Activated naive CD4-positive, alpha-beta T cell treated with anti-CD3 and anti-CD28 coated beads, Interleukin-2, amount 10 ng/mL, durations not matched to agents 7 days and 5 days (primary cell): ENCODE measurements around the gene RAD18.

Source experiments
- CTCF ChIA-PET: fragments of 350-600 bp; sonication (Branson Sonifier 250); formaldehyde crosslinking; loops from one replicate; lab custom pipeline; 2021; ENCODE audit warnings: antibody characterized with exemption; lab: Charles Lee
- DNase-seq: peaks from one replicate; pipeline ENCODE4 v3.0.0-alpha.2; 2020
- H3K27ac Mint-ChIP-seq: one replicate; pipeline ENCODE4 v1.8.0; 2021; ENCODE audit warnings: mild to moderate bottlenecking, moderate library complexity, mixed read lengths
- H3K27me3 Mint-ChIP-seq: one replicate; pipeline ENCODE4 v1.8.0; 2021; ENCODE audit warnings: mild to moderate bottlenecking, mixed read lengths
- H3K36me3 Mint-ChIP-seq: one replicate; pipeline ENCODE4 v1.8.0; 2021; ENCODE audit warnings: mixed read lengths
- H3K4me1 Mint-ChIP-seq: one replicate; pipeline ENCODE4 v1.8.0; 2021; ENCODE audit warnings: mixed read lengths
- H3K4me3 Mint-ChIP-seq: one replicate; pipeline ENCODE4 v1.8.0; 2021; ENCODE audit warnings: mild to moderate bottlenecking, moderate library complexity, mixed read lengths
- H3K9me3 Mint-ChIP-seq: one replicate; pipeline ENCODE4 v1.8.0; 2021; ENCODE audit warnings: mixed read lengths

Gene RAD18

DNA sequence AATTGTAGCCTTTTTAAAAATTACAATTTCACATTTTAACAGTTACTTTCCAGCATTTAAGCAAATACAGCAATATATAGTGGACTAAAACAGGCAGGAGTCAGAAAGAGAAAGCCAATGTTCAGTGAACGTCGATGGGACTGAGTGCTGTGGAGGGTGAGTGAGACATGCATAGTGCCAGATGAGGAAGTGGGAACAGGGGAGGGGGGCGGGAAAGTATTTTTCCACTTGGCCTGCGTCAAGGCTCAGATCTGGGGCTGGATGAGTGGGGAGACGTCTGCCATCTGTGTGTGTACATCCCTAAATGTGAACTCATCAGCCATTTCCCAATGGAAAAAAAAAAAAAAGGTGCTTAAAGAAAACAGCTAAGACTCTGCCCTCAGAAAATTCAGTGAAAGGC, 19.2 kb upstream of the RAD18 start:
- Mint-ChIP-seq H3K27ac (no peak overlapping the region), H3K27me3 (peaks cover 19% of the 10 kb centered on the region), H3K9me3 (no peaks in the 10 kb centered on the region), H3K4me1 (no peaks in the 10 kb centered on the region), H3K4me3 (no peak overlapping the region), H3K36me3 (no peaks in the 10 kb centered on the region)
- DNase-seq: no peak
- CTCF ChIA-PET: interaction anchor here (1.4 to 14.8 kb wide), 2 partner anchors 320 kb away, joined by 3 to 136 read pairs; no protein-coding TSS in a partner anchor

DNA sequence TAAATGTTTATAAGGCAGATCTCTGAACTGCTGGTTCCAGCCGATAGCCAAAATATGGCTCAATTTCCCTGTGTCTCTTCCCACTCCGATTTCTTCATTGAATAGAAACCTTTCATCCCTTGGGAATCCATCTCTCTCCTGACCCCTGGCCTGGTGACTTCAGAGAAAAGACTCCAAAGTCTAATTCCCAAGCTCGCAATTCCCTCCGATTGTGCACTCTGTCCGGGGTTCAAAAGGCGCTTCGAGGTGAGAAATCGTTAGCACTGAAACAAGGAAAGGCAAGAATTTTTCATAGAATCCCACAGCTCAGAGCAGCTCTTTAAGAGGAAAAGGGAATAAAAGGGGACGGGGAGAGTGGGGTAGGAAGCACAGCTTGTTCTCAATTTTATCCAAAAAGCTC, 18.4 kb upstream of the RAD18 start:
- Mint-ChIP-seq H3K9me3 (no peaks in the 10 kb centered on the region), H3K27ac (no peak overlapping the region), H3K36me3 (no peaks in the 10 kb centered on the region), H3K4me1 (no peaks in the 10 kb centered on the region), H3K4me3 (no peak overlapping the region), H3K27me3 (peaks cover 25% of the 10 kb centered on the region)
- no peak for DNase-seq
- CTCF ChIA-PET: interaction anchor here (14.8 kb wide), 1 partner anchor 321 kb away, joined by 136 read pairs; no protein-coding TSS in a partner anchor

DNA sequence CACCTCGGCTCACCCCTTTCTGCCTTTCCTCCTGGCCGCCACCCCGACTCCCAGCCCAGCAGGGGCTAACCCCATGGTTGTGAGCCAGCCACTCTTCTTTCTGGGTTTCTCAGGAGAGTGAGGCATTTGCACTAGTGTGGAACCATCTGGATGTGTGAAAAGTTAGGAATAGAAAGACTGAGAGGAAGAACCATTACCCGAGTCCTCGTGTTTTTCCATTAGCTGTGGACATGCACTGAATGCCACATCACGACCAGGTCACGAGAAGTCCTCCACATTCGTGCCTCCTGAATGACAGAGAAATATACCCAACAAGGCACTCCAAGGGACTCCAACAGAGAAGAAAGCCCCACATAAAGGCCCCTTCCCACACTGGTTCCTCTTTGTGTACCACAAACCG, 18.0 kb upstream of the RAD18 start:
- Mint-ChIP-seq H3K27me3 (peaks cover 25% of the 10 kb centered on the region), H3K4me3 (no peak overlapping the region), H3K4me1 (no peaks in the 10 kb centered on the region), H3K9me3 (no peaks in the 10 kb centered on the region), H3K27ac (no peak overlapping the region), H3K36me3 (no peaks in the 10 kb centered on the region)
- no peak for DNase-seq
- CTCF ChIA-PET: interaction anchor here (14.8 kb wide), 1 partner anchor 321 kb away, joined by 136 read pairs; no protein-coding TSS in a partner anchor

DNA sequence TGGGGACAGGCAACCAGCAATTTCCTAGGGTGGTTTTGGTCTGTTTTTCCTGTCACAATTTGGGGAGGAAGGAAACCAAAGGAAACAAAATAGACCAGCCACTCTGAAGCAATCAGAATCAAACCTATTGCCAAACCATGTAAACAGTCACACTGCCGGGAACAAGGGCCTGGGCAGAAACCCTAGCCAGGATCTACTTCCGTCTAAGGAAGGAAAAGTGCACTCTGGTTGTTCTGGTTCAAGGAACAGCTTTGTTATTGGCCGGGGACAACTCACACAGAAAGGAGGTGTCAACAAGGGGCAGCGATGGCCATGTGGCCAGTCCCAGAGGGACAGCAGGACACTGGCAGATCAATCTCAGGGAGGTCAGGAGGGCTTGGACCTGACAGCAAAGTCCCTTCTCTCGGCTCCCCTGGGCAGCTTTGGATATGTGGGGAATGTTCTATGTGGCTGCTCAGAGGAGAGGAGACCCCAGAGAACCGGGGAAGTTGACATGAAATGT, 17.5 kb upstream of the RAD18 start:
- CTCF ChIA-PET: interaction anchor here (14.8 kb wide), 1 partner anchor 321 kb away, joined by 136 read pairs; no protein-coding TSS in a partner anchor
- Mint-ChIP-seq H3K36me3 (no peaks in the 10 kb centered on the region), H3K9me3 (no peaks in the 10 kb centered on the region), H3K27ac (no peak overlapping the region), H3K4me1 (no peaks in the 10 kb centered on the region), H3K27me3 (peaks cover 25% of the 10 kb centered on the region), H3K4me3 (no peak overlapping the region)
- no peak for DNase-seq

DNA sequence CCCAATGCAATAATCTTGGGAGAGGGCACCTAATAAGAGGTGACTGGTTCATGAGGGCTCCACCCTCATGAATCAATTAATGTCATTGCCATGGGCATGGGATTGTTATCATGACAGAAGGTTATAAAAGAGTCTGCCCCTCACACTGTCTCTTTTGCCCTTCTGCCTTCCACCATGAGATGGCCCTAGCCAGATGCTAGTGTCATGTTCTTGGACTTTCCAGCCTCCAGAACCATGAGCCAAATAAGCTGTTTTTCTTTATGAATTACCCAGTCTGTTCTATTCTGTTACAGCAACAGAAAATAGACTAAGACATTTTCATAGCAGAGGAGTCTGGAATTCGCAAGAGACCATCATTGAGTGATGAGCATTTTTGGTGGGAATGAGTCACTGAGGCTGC, 16.0 kb upstream of the RAD18 start:
- H3K36me3 Mint-ChIP-seq: no peaks in the 10 kb centered on the region
- H3K9me3 Mint-ChIP-seq: no peaks in the 10 kb centered on the region
- H3K27ac Mint-ChIP-seq: no peak overlapping the region
- no peak for DNase-seq
- peaks cover 25% of the 10 kb centered on the region for H3K27me3 Mint-ChIP-seq
- CTCF ChIA-PET: interaction anchor here (1.4 to 14.8 kb wide), 3 partner anchors 9 to 323 kb away, joined by 3 to 136 read pairs (median 12); no protein-coding TSS in a partner anchor
- no peak overlapping the region for H3K4me3 Mint-ChIP-seq
- no peaks in the 10 kb centered on the region for H3K4me1 Mint-ChIP-seq

DNA sequence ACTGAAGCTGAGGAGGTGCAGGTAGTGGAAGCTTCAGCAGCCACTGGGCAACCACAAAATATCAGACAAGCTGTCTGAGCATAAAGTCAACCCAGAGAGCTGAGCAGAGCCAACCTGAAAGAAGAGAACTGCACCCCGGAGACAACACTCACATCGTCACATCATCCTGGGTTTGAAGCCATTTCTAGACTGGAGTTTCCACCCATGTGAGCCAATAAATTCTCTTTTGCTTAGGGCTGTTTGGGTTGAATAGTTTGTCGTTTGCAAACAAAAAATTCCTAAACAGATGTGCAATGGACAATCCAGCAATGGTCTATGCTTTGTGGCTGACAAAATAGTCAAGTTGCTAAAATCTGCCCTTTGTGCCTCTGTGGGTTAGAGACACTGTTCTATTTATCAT, 15.3 kb upstream of the RAD18 start:
- peaks cover 25% of the 10 kb centered on the region for H3K27me3 Mint-ChIP-seq
- no peak overlapping the region for H3K4me3 Mint-ChIP-seq
- CTCF ChIA-PET: interaction anchor here (1.4 to 14.8 kb wide), 3 partner anchors 9 to 324 kb away, joined by 3 to 136 read pairs (median 12); no protein-coding TSS in a partner anchor
- H3K36me3 Mint-ChIP-seq: no peaks in the 10 kb centered on the region
- no peaks in the 10 kb centered on the region for H3K9me3 Mint-ChIP-seq
- H3K27ac Mint-ChIP-seq: no peak overlapping the region
- DNase-seq: no peak
- H3K4me1 Mint-ChIP-seq: no peaks in the 10 kb centered on the region

DNA sequence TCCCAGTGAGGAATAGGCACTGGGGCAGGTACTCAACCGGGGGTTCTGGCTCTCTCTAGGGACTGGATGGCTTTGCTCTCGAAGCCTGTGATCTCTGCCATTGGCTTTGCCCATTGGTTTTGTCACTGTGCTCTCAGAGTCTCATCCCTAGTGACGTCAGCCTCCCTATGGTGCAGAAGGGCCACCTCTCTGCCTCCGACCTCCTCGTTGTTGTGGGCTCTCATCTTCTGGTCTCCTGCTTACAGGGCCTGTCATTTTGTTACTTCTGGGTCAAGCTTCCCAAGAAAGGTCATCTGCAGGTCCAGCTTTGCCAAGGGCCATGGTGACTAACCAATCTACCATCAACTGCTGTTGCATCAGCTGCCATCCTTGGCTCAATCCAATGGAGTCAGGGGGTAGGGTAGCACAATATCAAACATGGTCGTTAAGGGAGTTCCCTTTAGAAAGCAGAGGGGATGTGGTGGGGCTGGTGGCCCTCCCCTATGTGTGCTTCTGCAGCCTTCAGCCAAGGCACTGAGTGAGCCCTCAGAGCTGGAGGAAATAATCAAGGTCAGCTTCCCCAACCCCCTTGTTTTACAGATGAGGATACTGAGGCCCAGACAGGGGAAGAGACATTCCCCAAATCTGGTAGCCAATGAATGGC, 13.4 kb upstream of the RAD18 start:
- no peak overlapping the region for H3K27ac Mint-ChIP-seq
- CTCF ChIA-PET: interaction anchor here (1.9 to 14.8 kb wide), 2 partner anchors 10 to 326 kb away, joined by 9 to 136 read pairs; no protein-coding TSS in a partner anchor
- H3K4me3 Mint-ChIP-seq: no peak overlapping the region
- peaks cover 35% of the 10 kb centered on the region for H3K27me3 Mint-ChIP-seq
- H3K36me3 Mint-ChIP-seq: no peaks in the 10 kb centered on the region
- H3K4me1 Mint-ChIP-seq: no peaks in the 10 kb centered on the region
- no peak for DNase-seq
- H3K9me3 Mint-ChIP-seq: no peaks in the 10 kb centered on the region

DNA sequence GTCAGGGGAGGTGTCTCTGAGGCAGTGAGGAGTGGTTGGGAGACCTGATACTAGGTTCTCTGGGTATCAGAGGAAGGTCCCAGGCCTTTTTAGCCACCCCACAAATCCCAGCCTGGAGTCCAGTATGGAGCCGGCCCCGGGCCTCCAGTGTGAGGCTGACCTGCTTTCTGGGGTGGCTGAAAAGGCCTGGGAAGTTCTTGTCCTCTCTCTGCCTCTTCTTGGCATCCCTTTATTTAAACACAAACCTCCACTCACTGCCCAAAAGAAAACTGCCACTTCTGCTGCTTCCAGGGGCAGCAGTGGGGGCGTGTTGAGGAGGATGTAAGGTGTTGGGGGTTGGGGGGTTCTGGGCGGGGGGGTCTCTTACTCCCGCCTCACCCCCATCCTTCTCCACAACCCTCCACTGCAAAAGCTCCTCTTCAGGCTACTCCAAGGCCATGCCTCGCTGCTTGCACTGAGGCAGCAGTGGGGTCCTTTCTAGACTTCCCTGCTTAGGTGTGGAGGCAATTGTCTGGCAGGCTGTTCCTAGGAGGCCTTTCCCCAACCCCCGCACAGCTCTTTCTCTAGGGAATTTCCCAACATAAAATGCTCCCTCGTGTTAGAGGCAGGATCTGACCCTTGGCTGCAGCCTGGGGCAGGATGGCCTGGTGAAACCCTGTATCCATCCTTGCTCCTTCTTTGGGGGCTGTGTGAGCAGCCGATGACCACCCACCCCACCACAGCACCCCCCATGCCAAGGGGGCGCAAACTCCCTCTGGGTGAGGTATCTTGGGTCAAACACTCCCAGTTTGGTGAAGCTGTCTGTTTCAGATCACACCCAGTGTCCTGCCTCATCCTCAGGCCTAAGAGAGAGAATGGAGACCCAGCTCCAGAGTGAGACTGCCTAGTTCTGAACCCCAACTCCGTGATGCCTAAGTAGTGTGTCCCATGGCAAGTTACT, 12.1 kb upstream of the RAD18 start:
- no peak overlapping the region for H3K27ac Mint-ChIP-seq
- no peaks in the 10 kb centered on the region for H3K36me3 Mint-ChIP-seq
- DNase-seq: no peak
- no peaks in the 10 kb centered on the region for H3K9me3 Mint-ChIP-seq
- CTCF ChIA-PET: interaction anchor here (0.7 to 14.8 kb wide), 5 partner anchors 10 to 327 kb away, joined by 3 to 136 read pairs (median 9); no protein-coding TSS in a partner anchor
- no peak overlapping the region for H3K4me3 Mint-ChIP-seq
- peaks cover 4% of the 10 kb centered on the region for H3K4me1 Mint-ChIP-seq
- peaks cover 25% of the 10 kb centered on the region for H3K27me3 Mint-ChIP-seq

DNA sequence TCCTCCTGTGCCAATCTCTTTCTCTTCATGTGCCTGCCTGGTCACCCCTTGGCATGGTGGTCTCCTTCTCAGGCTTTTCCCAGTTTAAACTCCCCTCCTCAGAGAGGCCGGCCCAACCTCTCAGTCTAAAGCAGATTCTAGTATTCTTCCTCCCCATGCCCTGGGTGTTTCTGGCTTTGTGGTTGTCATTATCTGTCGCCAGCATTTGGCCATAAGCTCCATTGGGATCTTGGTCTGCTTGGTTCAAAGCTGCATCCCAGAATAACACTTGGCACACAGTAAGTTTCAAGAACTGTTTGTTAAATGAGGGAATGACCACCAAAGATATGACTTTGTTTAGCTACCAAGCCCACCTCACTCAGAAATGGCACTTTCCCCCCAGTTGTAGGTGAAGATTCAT, 11.2 kb upstream of the RAD18 start:
- DNase-seq: no peak
- CTCF ChIA-PET: interaction anchor here (0.7 to 14.8 kb wide), 3 partner anchors 13 to 328 kb away, joined by 3 to 136 read pairs (median 51); no protein-coding TSS in a partner anchor
- Mint-ChIP-seq H3K9me3 (no peaks in the 10 kb centered on the region), H3K4me3 (no peak overlapping the region), H3K4me1 (peaks cover 4% of the 10 kb centered on the region), H3K36me3 (no peaks in the 10 kb centered on the region), H3K27me3 (peaks cover 22% of the 10 kb centered on the region), H3K27ac (no peak overlapping the region)

DNA sequence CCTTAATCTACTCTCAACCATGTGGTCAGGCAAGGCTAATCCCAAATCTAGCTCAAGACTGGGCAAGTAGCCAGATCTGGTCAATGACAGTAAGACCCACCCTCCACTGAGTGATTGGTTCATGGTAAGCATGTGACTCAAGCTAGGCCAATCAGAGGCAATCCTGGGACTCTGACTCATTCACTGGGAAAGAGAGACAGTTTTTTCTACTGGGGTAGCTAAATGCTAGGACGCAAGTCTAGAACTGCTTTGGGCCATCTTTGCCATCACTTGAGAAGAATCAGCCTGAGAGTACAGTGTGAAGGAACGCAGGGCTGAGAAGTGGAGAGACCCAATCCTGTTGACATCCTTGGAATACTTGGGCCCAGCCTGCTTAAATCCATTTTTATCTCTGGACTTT, 9.4 kb upstream of the RAD18 start:
- H3K36me3 Mint-ChIP-seq: no peaks in the 10 kb centered on the region
- H3K27me3 Mint-ChIP-seq: peaks cover 31% of the 10 kb centered on the region
- no peaks in the 10 kb centered on the region for H3K9me3 Mint-ChIP-seq
- peaks cover 4% of the 10 kb centered on the region for H3K4me1 Mint-ChIP-seq
- no peak for DNase-seq
- no peak overlapping the region for H3K27ac Mint-ChIP-seq
- CTCF ChIA-PET: interaction anchor here (1.2 to 14.8 kb wide), 4 partner anchors 15 to 335 kb away, joined by 4 to 136 read pairs (median 29); partner anchors contain the start of gene SRGAP3
- H3K4me3 Mint-ChIP-seq: no peak overlapping the region

DNA sequence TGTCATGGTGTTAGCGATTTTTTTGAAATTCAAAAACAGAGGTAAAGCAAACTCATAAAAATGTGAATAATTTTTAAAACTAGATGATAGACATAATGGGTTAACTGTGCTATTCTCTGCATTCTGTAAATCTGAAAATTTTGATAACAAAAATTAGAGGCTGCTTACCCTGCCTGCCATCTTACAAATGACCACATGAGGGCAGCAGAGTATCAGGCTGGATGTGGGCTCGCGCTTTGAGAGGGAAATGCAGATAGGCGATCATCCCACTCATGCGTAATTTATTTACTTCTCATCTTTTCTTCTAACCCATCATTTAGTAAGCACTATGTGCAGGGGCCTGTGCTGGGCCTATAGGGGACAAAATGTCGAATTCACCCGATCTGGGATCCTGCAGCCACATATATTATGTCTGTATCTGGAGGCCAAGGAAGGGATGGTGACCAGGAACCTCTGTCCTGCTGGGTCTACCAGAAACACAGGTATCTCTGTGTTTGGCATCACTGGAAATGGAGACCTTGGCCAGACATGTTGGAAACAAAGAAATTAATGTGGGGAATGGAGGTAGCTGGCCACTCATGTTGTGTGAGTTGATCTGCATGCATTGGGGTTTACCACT, 7.8 kb upstream of the RAD18 start:
- Mint-ChIP-seq H3K36me3 (no peaks in the 10 kb centered on the region), H3K9me3 (no peaks in the 10 kb centered on the region), H3K27ac (no peak overlapping the region), H3K4me1 (peaks cover 4% of the 10 kb centered on the region), H3K27me3 (peaks cover 34% of the 10 kb centered on the region), H3K4me3 (no peak overlapping the region)
- DNase-seq: peak; percentile 82
- CTCF ChIA-PET: interaction anchor here (0.8 to 14.8 kb wide), 9 partner anchors 10 to 337 kb away, joined by 3 to 136 read pairs (median 4); partner anchors contain the start of gene SRGAP3

DNA sequence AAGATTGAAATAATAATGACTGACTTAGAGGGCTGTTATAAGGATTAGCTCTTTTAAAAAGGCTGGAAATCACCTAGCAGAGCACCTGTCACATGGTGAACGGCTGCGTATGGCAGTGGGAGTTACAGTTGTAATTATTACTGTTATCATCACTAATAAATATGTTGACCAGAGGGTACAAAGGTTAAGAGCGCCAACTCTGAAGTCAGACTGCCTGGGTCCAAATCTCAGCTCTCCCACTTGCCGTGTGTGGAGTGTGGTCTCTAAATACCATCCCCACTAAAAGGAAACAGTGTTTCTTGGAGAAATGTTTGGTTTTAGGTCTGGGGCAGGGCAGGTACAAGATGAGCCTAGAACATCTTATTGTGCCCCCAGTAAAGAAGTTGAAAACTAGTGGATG, 6.0 kb upstream of the RAD18 start:
- peaks cover 47% of the 10 kb centered on the region for H3K27me3 Mint-ChIP-seq
- no peaks in the 10 kb centered on the region for H3K36me3 Mint-ChIP-seq
- no peak overlapping the region for H3K27ac Mint-ChIP-seq
- CTCF ChIA-PET: interaction anchor here (1.0 to 14.8 kb wide), 7 partner anchors 9 to 333 kb away, joined by 3 to 136 read pairs (median 3); no protein-coding TSS in a partner anchor
- no peaks in the 10 kb centered on the region for H3K9me3 Mint-ChIP-seq
- H3K4me1 Mint-ChIP-seq: peaks cover 4% of the 10 kb centered on the region
- DNase-seq: no peak
- no peak overlapping the region for H3K4me3 Mint-ChIP-seq

DNA sequence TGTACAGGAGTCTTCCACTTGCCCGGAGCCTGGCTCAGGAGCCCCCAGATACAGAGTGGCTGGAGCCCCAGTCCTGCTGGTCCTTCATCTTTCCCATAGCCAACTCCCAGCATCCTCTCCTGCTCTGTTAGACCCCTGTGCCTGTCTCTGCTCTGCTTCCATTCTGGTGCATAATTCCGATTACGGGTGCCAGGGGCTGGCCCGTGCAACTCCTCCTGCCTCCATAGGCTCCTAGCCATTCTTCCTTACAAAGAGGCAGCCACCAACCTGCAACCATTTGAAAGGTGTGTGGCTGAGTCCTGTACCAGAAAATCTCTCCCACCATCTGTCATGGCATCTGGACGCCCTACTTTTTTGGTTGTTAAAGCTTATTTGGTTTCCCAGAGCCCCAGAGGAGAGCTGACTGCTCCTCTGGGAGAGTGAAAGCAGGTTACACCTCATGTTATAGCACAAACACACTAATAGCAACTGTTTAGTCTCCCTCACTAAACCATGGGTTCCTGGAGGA, 5.2 kb upstream of the RAD18 start:
- DNase-seq: no peak
- CTCF ChIA-PET: interaction anchor here (1.0 to 14.8 kb wide), 4 partner anchors 10 to 334 kb away, joined by 3 to 136 read pairs (median 4); no protein-coding TSS in a partner anchor
- Mint-ChIP-seq H3K27me3 (peaks cover 47% of the 10 kb centered on the region), H3K4me1 (peaks cover 12% of the 10 kb centered on the region), H3K9me3 (no peaks in the 10 kb centered on the region), H3K4me3 (no peak overlapping the region), H3K36me3 (no peaks in the 10 kb centered on the region), H3K27ac (no peak overlapping the region)
